IMR-90 (cell line): ENCODE measurements around the gene ZNF831. TPM values are rescaled to one million over a fixed set of nuclear protein-coding genes. Genes with fewer than 3 reads are reported as not detected.

Experiments used
- ATAC-seq: fragments of 200-7000 bp; cut with Tn5 transposase; 2 replicates; pipeline ENCODE4 v1.9.1; 2020; ENCODE audit warnings: low read depth, mild to moderate bottlenecking, moderate library complexity
- BruUV-seq: library from RNA; stranded (reverse); fragments of 400-500 nt; replicated peaks from 2 replicates; lab custom pipeline; 2021; lab: Mats Ljungman, UMichigan
- CTCF ChIA-PET: fragments of 300-600 bp; formaldehyde crosslinking; extraction: SDS; loops from one replicate; lab custom pipeline; 2021; ENCODE audit warnings: antibody characterized with exemption; lab: Yijun Ruan, JAX
- POLR2A ChIA-PET: fragments of 300-600 bp; sonication (Branson Sonifier 250); formaldehyde crosslinking; loops from one replicate; lab custom pipeline; 2022; ENCODE audit warnings: antibody characterized with exemption; ENCODE audit not compliant: unreplicated experiment; lab: Charles Lee
- DNase-seq: peaks from one replicate; pipeline ENCODE4 v3.0.0; 2013
- H2AFZ ChIP-seq: replicated peaks from 2 replicates; pipeline ENCODE3; 2013; ENCODE audit warnings: low read length, mild to moderate bottlenecking; ENCODE audit not compliant: poor library complexity
- H2AK5ac ChIP-seq: 2 replicates; pipeline ENCODE4 v1.6.1; 2013; ENCODE audit warnings: low read depth, low read length, inconsistent platforms
- H2AK9ac ChIP-seq: replicated peaks from 2 replicates; pipeline ENCODE3; 2013; ENCODE audit warnings: mild to moderate bottlenecking, low read depth, low read length, moderate library complexity; ENCODE audit not compliant: poor library complexity
- H2BK120ac ChIP-seq: 2 replicates; pipeline ENCODE4 v1.6.1; 2013; ENCODE audit warnings: low read depth, low read length, inconsistent platforms
- H2BK15ac ChIP-seq: 3 replicates; pipeline ENCODE4 v1.6.1; 2013; ENCODE audit warnings: low read depth, low read length, inconsistent platforms
- H2BK20ac ChIP-seq: 2 replicates; pipeline ENCODE4 v1.6.1; 2013; ENCODE audit warnings: low read depth, mild to moderate bottlenecking, inconsistent platforms, low read length, moderate library complexity
- H2BK5ac ChIP-seq: 2 replicates; pipeline ENCODE4 v1.6.1; 2013; ENCODE audit warnings: mild to moderate bottlenecking, low read depth, low read length, inconsistent platforms; ENCODE audit not compliant: poor library complexity, severe bottlenecking
- H3K14ac ChIP-seq: replicated peaks from 2 replicates; pipeline ENCODE4 v1.6.1; 2013; ENCODE audit warnings: low read depth, low read length, inconsistent platforms
- H3K18ac ChIP-seq: 2 replicates; pipeline ENCODE4 v1.6.1; 2013; ENCODE audit warnings: low read depth, low read length, control low read depth
- H3K23ac ChIP-seq: 2 replicates; pipeline ENCODE4 v1.6.1; 2013; ENCODE audit warnings: low read depth, low read length, inconsistent platforms
- H3K27ac ChIP-seq: 2 replicates; pipeline ENCODE4 v1.5.1; 2013; ENCODE audit warnings: mild to moderate bottlenecking, control low read depth, low read length; ENCODE audit not compliant: insufficient read depth
- H3K27me3 ChIP-seq: 2 replicates; pipeline ENCODE4 v1.6.1; 2013; ENCODE audit warnings: low read length; ENCODE audit not compliant: control insufficient read depth, insufficient read depth
- H3K36me3 ChIP-seq: 2 replicates; pipeline ENCODE4 v1.6.1; 2013; ENCODE audit warnings: low read length, mixed read lengths; ENCODE audit not compliant: control insufficient read depth, insufficient read depth
- H3K4ac ChIP-seq: 2 replicates; pipeline ENCODE4 v1.6.1; 2013; ENCODE audit warnings: low read depth, low read length, inconsistent platforms
- H3K4me1 ChIP-seq: 2 replicates; pipeline ENCODE4 v1.6.1; 2013; ENCODE audit warnings: low read length, mixed read lengths; ENCODE audit not compliant: control insufficient read depth, insufficient read depth
- H3K4me2 ChIP-seq: 2 replicates; pipeline ENCODE4 v1.6.1; 2013; ENCODE audit warnings: low read depth, mild to moderate bottlenecking, control low read depth, low read length, moderate library complexity
- H3K4me3 ChIP-seq: 2 replicates; pipeline ENCODE4 v1.5.1; 2013; ENCODE audit warnings: low read depth, mild to moderate bottlenecking, control low read depth, low read length, moderate library complexity; ENCODE audit not compliant: insufficient read depth
- H3K56ac ChIP-seq: 2 replicates; pipeline ENCODE4 v1.6.1; 2013; ENCODE audit warnings: low read length, inconsistent platforms; ENCODE audit not compliant: insufficient read depth; ENCODE audit errors: extremely low read depth
- H3K79me1 ChIP-seq, 2 experiments: 2 replicates each; pipeline ENCODE4 v1.6.1; 2013; ENCODE audit warnings: low read length in 2 of 2, inconsistent platforms in 1 of 2, low read depth in 1 of 2
- H3K9ac ChIP-seq: 2 replicates; pipeline ENCODE4 v1.6.1; 2013; ENCODE audit warnings: low read depth, low read length, control low read depth
- H3K9me1 ChIP-seq: 2 replicates; pipeline ENCODE4 v1.6.1; 2013; ENCODE audit warnings: low read length, inconsistent platforms; ENCODE audit not compliant: insufficient read depth
- H3K9me3 ChIP-seq: 2 replicates; pipeline ENCODE4 v1.6.1; 2013; ENCODE audit warnings: low read length; ENCODE audit not compliant: control insufficient read depth, insufficient read depth
- H4K20me1 ChIP-seq: 2 replicates; pipeline ENCODE4 v1.6.1; 2013; ENCODE audit warnings: low read length, inconsistent platforms; ENCODE audit not compliant: insufficient read depth
- H4K5ac ChIP-seq: 2 replicates; pipeline ENCODE4 v1.6.1; 2013; ENCODE audit warnings: mild to moderate bottlenecking, low read depth, low read length, control low read depth
- H4K8ac ChIP-seq, 2 experiments: 2 replicates each; pipeline ENCODE4 v1.6.1; 2013; ENCODE audit warnings: low read depth in 2 of 2, low read length in 2 of 2, control low read depth in 1 of 2, inconsistent platforms in 1 of 2
- H4K91ac ChIP-seq: 2 replicates; pipeline ENCODE4 v1.6.1; 2013; ENCODE audit warnings: low read depth, low read length, inconsistent platforms; ENCODE audit not compliant: insufficient read depth
- BHLHE40 ChIP-seq: fragments of 150-350 bp; IDR thresholded peaks from 2 replicates; pipeline ENCODE4 v1.6.1; 2016; ENCODE audit warnings: mild to moderate bottlenecking, low read depth, low read length
- CEBPB ChIP-seq: IDR thresholded peaks from 2 replicates; pipeline ENCODE4 v1.6.1; 2012; ENCODE audit warnings: low read depth, low read length, improper control_type of control experiment
- CHD1 ChIP-seq: IDR thresholded peaks from 2 replicates; pipeline ENCODE4 v1.6.1; 2012; ENCODE audit warnings: low read depth, low read length, improper control_type of control experiment
- CTCF ChIP-seq: conservative IDR thresholded peaks from 2 replicates; pipeline ENCODE4 v1.5.1; 2012; ENCODE audit warnings: mild to moderate bottlenecking, low read depth, low read length, improper control_type of control experiment
- FOS ChIP-seq: fragments of 150-350 bp; IDR thresholded peaks from 2 replicates; pipeline ENCODE4 v1.6.1; 2016; ENCODE audit warnings: low read depth, low read length
- MAFK ChIP-seq: IDR thresholded peaks from 2 replicates; pipeline ENCODE4 v1.6.1; 2012; ENCODE audit warnings: low read depth, low read length, improper control_type of control experiment
- MAZ ChIP-seq: IDR thresholded peaks from 2 replicates; pipeline ENCODE4 v1.6.1; 2012; ENCODE audit warnings: low read depth, mild to moderate bottlenecking, low read length, improper control_type of control experiment, moderate library complexity, borderline replicate concordance
- MXI1 ChIP-seq: IDR thresholded peaks from 2 replicates; pipeline ENCODE4 v1.6.1; 2012; ENCODE audit warnings: low read depth, mild to moderate bottlenecking, low read length, moderate library complexity, borderline replicate concordance
- NFE2L2 ChIP-seq: fragments of 150-350 bp; IDR thresholded peaks from 2 replicates; pipeline ENCODE4 v1.6.1; 2016; ENCODE audit warnings: low read depth, mild to moderate bottlenecking, low read length
- POLR2A ChIP-seq: IDR thresholded peaks from 2 replicates; pipeline ENCODE4 v1.6.1; 2012; ENCODE audit warnings: mild to moderate bottlenecking, low read depth, low read length
- RAD21 ChIP-seq: IDR thresholded peaks from 2 replicates; pipeline ENCODE4 v1.6.1; 2012; ENCODE audit warnings: low read length, improper control_type of control experiment
- RCOR1 ChIP-seq: IDR thresholded peaks from 2 replicates; pipeline ENCODE4 v1.6.1; 2012; ENCODE audit warnings: mild to moderate bottlenecking, low read length, improper control_type of control experiment; ENCODE audit not compliant: insufficient replicate concordance
- RFX5 ChIP-seq: IDR thresholded peaks from 2 replicates; pipeline ENCODE4 v1.8.0; 2012; ENCODE audit warnings: low read depth, mild to moderate bottlenecking, low read length, moderate library complexity
- SMC3 ChIP-seq: fragments of 150-350 bp; IDR thresholded peaks from 2 replicates; pipeline ENCODE4 v1.6.1; 2016; ENCODE audit warnings: low read depth, mild to moderate bottlenecking, antibody characterized with exemption, low read length, moderate library complexity
- USF2 ChIP-seq: fragments of 150-350 bp; IDR thresholded peaks from 2 replicates; pipeline ENCODE4 v1.6.1; 2017; ENCODE audit warnings: mild to moderate bottlenecking, antibody characterized with exemption, low read length, low read depth
- dilution Hi-C: fragments of 300-500 bp; cut with HindIII; formaldehyde crosslinking; loops from one replicate; pipeline ENCODE4 v1.14.3; 2018; ENCODE audit warnings: low sequenced_read_pairs; ENCODE audit not compliant: unreplicated experiment
- in situ Hi-C: fragments of 300-500 bp; cut with MboI; formaldehyde crosslinking; loops from 3 replicates; pipeline ENCODE4 v1.14.3; 2019; ENCODE audit warnings: low sequenced_read_pairs, inconsistent platforms, mixed read lengths
- intact Hi-C: fragments of 100-400 bp; cut with micrococcal nuclease; formaldehyde crosslinking; loops from 2 replicates; pipeline ENCODE4 v1.10.0; 2022
- polyA plus RNA-seq, 3 experiments: library from polyadenylated mRNA; depleted of rRNA; stranded (reverse); fragments of >200 nt; gene quantifications; 2 replicates each; pipeline ENCODE4 v1.2.3, GENCODE V29; 2012; ENCODE audit warnings: low replicate concordance in 1 of 3
- total RNA-seq: library from RNA; depleted of rRNA; stranded (reverse); fragments of >200 nt; gene quantifications from 2 replicates; pipeline ENCODE4 v1.2.3, GENCODE V29; 2012
- TF ChIP-seq, protein P1 (sequence below): fragments of 150-350 bp; IDR thresholded peaks from 2 replicates; pipeline ENCODE4 v1.6.1; 2016; ENCODE audit warnings: low read depth, mild to moderate bottlenecking, low read length, moderate library complexity, borderline replicate concordance

Gene ZNF831
- total and polyA plus RNA-seq, 2 of the 4 experiments (the other 2 are of a cell fraction): not detected

DNA sequence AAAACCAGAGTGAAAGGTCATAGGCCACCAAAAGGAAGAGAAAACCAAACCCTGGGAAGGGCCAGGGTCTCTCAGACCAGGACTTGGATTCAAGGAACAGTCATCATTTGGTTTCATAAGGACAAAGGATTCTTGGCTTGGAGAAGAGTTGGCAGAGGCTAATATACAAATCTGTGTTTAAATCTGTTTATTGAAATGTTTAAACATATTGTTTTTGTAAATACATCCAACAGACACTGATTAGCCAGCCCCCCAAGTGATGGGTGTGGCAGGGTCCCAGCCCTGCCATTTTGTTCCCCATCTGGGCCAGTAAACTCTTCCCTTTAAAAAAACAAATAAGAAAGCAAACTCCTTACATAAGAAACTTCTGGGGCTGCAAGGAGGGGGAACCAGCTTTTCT is 6.1 kb upstream of the ZNF831 start:
- in situ Hi-C loops: no loop called here
- ChIA-PET POLR2A (no interaction called here), CTCF (no interaction called here)
- no peaks in the 10 kb centered on the region for H3K27me3 ChIP-seq
- H3K4ac ChIP-seq: no peak overlapping the region
- H3K4me2 ChIP-seq: no peak overlapping the region
- H3K56ac ChIP-seq: no peak overlapping the region
- no peak overlapping the region for H2BK5ac ChIP-seq
- no peak overlapping the region for H2AFZ ChIP-seq
- H3K27ac ChIP-seq: no peak overlapping the region
- H3K9me3 ChIP-seq: no peaks in the 10 kb centered on the region
- H2BK120ac ChIP-seq: no peak overlapping the region
- no peak overlapping the region for H4K5ac ChIP-seq
- no peaks in the 10 kb centered on the region for H3K36me3 ChIP-seq
- H3K79me1 ChIP-seq: no peaks in the 10 kb centered on the region
- DNase-seq: no peak
- no peak for ATAC-seq
- H3K9ac ChIP-seq: no peak overlapping the region
- H3K23ac ChIP-seq: no peak overlapping the region
- no peak overlapping the region for H3K14ac ChIP-seq
- H3K4me1 ChIP-seq: no peaks in the 10 kb centered on the region
- dilution Hi-C loops: no loop called here
- H3K18ac ChIP-seq: no peak overlapping the region
- H4K20me1 ChIP-seq: no peaks in the 10 kb centered on the region
- no peak overlapping the region for H2BK15ac ChIP-seq
- H2AK5ac ChIP-seq: no peak overlapping the region
- H2BK20ac ChIP-seq: no peak overlapping the region
- no peak overlapping the region for H3K4me3 ChIP-seq
- no peak overlapping the region for H4K91ac ChIP-seq
- H3K9me1 ChIP-seq: no peaks in the 10 kb centered on the region; the same call in 1 of the 2 replicates
- BruUV-seq: no TSS peak
- H4K8ac ChIP-seq: no peak overlapping the region
- intact Hi-C loops: no loop called here
- H2AK9ac ChIP-seq: no peak overlapping the region
- TF ChIP-seq FOS (no peak), SMC3 (no peak), USF2 (no peak), CEBPB (no peak), CHD1 (no peak), RCOR1 (no peak), RAD21 (no peak), CTCF (no peak), BHLHE40 (no peak), POLR2A (no peak), NFE2L2 (no peak), RFX5 (no peak), MXI1 (no peak), MAZ (no peak), MAFK (no peak)
- TF ChIP-seq, protein P1, sequence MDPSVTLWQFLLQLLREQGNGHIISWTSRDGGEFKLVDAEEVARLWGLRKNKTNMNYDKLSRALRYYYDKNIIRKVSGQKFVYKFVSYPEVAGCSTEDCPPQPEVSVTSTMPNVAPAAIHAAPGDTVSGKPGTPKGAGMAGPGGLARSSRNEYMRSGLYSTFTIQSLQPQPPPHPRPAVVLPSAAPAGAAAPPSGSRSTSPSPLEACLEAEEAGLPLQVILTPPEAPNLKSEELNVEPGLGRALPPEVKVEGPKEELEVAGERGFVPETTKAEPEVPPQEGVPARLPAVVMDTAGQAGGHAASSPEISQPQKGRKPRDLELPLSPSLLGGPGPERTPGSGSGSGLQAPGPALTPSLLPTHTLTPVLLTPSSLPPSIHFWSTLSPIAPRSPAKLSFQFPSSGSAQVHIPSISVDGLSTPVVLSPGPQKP: no peak
